Testis (tissue), 2 donors: ENCODE data around the gene BCL11A.

Experiments
- CTCF ChIP-seq, 3 experiments: fragments of 450-650 bp in 2 of 3; fragments of 200-600 bp in 1 of 3; sonication (generic) in 1 of 3; IDR thresholded peaks; one replicate each; pipeline ENCODE4 v1.5.1; 2016 to 2019; ENCODE audit warnings: antibody characterized with exemption in 3 of 3, mild to moderate bottlenecking in 2 of 3, moderate library complexity in 1 of 3
- POLR2A ChIP-seq: fragments of 450-650 bp; IDR thresholded peaks from one replicate; pipeline ENCODE4 v1.6.1; 2017; ENCODE audit warnings: antibody characterized with exemption, mild to moderate bottlenecking, moderate library complexity

GRCh38 chr2:60556175-60556574 is 2.7 kb upstream of the BCL11A start:
- TF ChIP-seq CTCF (IDR thresholded peaks at IDR 0.05): no peak
- TF ChIP-seq POLR2A: no peak
